Activated CD4-positive, alpha-beta T cell treated with anti-CD3 and anti-CD28 coated beads, Interleukin-2, Interleukin-6, amounts not matched to agents 100 ng/mL and 50 ng/mL, durations not matched to agents 16 hours and 8 hours (primary cell): Measurements from ENCODE around the gene ADRA2B.
"Not testable (repeated sequence)": the region's sequence is repeated elsewhere in the genome, so short reads cannot be mapped to it uniquely, and the experiment has no call there.

Source experiments
- DNase-seq: peaks from one replicate; pipeline ENCODE4 v3.0.0-alpha.2; 2020

The ADRA2B gene

GRCh38 chr2:96150007-96150640, 33.8 kb upstream of the ADRA2B start:
- no peak for DNase-seq

- peak; percentile 96 for DNase-seq
Observed at GRCh38 chr2:96148410-96149217, 32.2 kb upstream of the ADRA2B start.

- peak; percentile 24 for DNase-seq
Observed at GRCh38 chr2:96147593-96148201, 31.3 kb upstream of the ADRA2B start.

GRCh38 chr2:96146881-96147592, 30.7 kb upstream of the ADRA2B start:
- no peak for DNase-seq

- DNase-seq = peak; percentile 87
Observed at GRCh38 chr2:96146153-96146880, 29.9 kb upstream of the ADRA2B start.

GRCh38 chr2:96145848-96146152, 29.4 kb upstream of the ADRA2B start:
- no peak for DNase-seq

- peak; percentile 96 for DNase-seq
Observed at GRCh38 chr2:96145036-96145847, 28.9 kb upstream of the ADRA2B start, which contains the start of gene DUSP2. DUSP2 (minus strand) TSS chr2:96145440; CDS start chr2:96145354, 86 bp downstream.

- DNase-seq = peak; percentile 56
Observed at GRCh38 chr2:96144481-96145035, 28.2 kb upstream of the ADRA2B start.

- DNase-seq = peak; percentile 53
Observed at GRCh38 chr2:96143848-96144480, 27.6 kb upstream of the ADRA2B start.

GRCh38 chr2:96143231-96143847, 27.0 kb upstream of the ADRA2B start:
- DNase-seq = peak; percentile 34

- peak; percentile 74 for DNase-seq
Observed at GRCh38 chr2:96142217-96143113, 26.1 kb upstream of the ADRA2B start.

- not testable (repeated sequence) for DNase-seq
Observed at GRCh38 chr2:96141624-96141967, 25.2 kb upstream of the ADRA2B start.

- no peak for DNase-seq
Observed at GRCh38 chr2:96140941-96141623, 24.7 kb upstream of the ADRA2B start.

- DNase-seq = no peak
Observed at GRCh38 chr2:96139181-96139758, 22.9 kb upstream of the ADRA2B start.

- DNase-seq = peak; percentile 63
Observed at GRCh38 chr2:96138179-96139145, 22.1 kb upstream of the ADRA2B start, which contains the start of gene ASTL. ASTL (minus strand) TSS chr2:96138502; CDS start chr2:96138436, 66 bp downstream.

GRCh38 chr2:96137321-96138178, 21.2 kb upstream of the ADRA2B start:
- no peak for DNase-seq
